GM19324 (cell line): ENCODE results near the gene PCSK6.

ENCODE experiments used
- ATAC-seq: cut with Tn5 transposase; IDR thresholded peaks from one replicate; pipeline ENCODE4 v1.9.1; 2021; ENCODE audit warnings: mild to moderate bottlenecking, moderate library complexity; ENCODE audit not compliant: unreplicated experiment, low FRiP score

PCSK6 gene

GRCh38 chr15:101266787-101267186, 222.7 kb downstream of the PCSK6 start:
- no peak for ATAC-seq

GRCh38 chr15:101266034-101266433, 223.5 kb downstream of the PCSK6 start:
- ATAC-seq: no peak

- no peak for ATAC-seq
Measured at GRCh38 chr15:101264911-101265641, 224.4 kb downstream of the PCSK6 start.

GRCh38 chr15:101264011-101264410, 225.5 kb downstream of the PCSK6 start:
- ATAC-seq: no peak

GRCh38 chr15:101262551-101262950, 227.0 kb downstream of the PCSK6 start:
- no peak for ATAC-seq

- no peak for ATAC-seq
Measured at GRCh38 chr15:101258238-101259144, 231.0 kb downstream of the PCSK6 start.

GRCh38 chr15:101256757-101257156, 232.8 kb downstream of the PCSK6 start:
- ATAC-seq: no peak

- no peak for ATAC-seq
Measured at GRCh38 chr15:101255615-101256241, 233.8 kb downstream of the PCSK6 start.

GRCh38 chr15:101255051-101255395, 234.5 kb downstream of the PCSK6 start:
- no peak for ATAC-seq

GRCh38 chr15:101254157-101255050, 235.1 kb downstream of the PCSK6 start:
- ATAC-seq: no peak
